ENCODE measurements around the gene DMRTA1. TPM values are rescaled to one million over a fixed set of nuclear protein-coding genes. Genes with fewer than 3 reads are reported as not detected.

Gene DMRTA1
- total and polyA plus RNA-seq, 3 experiments from 2014 or later, result not detected

GRCh38 chr9:22449719-22450118, 3.1 kb downstream of the DMRTA1 start:
- Mint-ChIP-seq H3K27me3 (peaks cover 16 to 54% of the 10 kb centered on the region in 2 donors), H3K36me3 (no peaks in the 10 kb centered on the region), H3K27ac (no peak overlapping the region), H3K9me3 (peaks cover 0 to 2% (median 2%) of the 10 kb centered on the region in 5 donors), H3K4me3 (no peak overlapping the region), H3K4me1 (peaks cover 3 to 14% (median 4%) of the 10 kb centered on the region in 3 donors)
- no peak for DNase-seq
- POLR2A ChIA-PET, result no interaction called here
- Histone ChIP-seq H3K4me1 (ENCODE audit: insufficient read depth, low read length) (no peaks in the 10 kb centered on the region), H3K4me3 (ENCODE audit: low read length) (no peak overlapping the region), H3K9me3 (ENCODE audit: low read length) (no peaks in the 10 kb centered on the region), H3K27me3 (ENCODE audit: insufficient read depth, low read length, poor library complexity, severe bottlenecking) (peaks cover 6% of the 10 kb centered on the region), H3K36me3 (ENCODE audit: insufficient read depth, low read length) (no peaks in the 10 kb centered on the region), H3K27ac (ENCODE audit: low read depth, low read length) (no peak overlapping the region)
- CTCF ChIA-PET, result interaction anchor here (1.7 kb wide), 1 partner anchor 636 kb away, joined by 8 read pairs; no protein-coding TSS in a partner anchor

- Histone ChIP-seq H3K4me1 (ENCODE audit: insufficient read depth, low read length) (no peaks in the 10 kb centered on the region), H3K9me3 (ENCODE audit: low read length) (no peaks in the 10 kb centered on the region), H3K27ac (ENCODE audit: low read depth, low read length) (no peak overlapping the region), H3K36me3 (ENCODE audit: insufficient read depth, low read length) (no peaks in the 10 kb centered on the region), H3K4me3 (ENCODE audit: low read length) (no peak overlapping the region), H3K27me3 (ENCODE audit: insufficient read depth, low read length, poor library complexity, severe bottlenecking) (peaks cover 6% of the 10 kb centered on the region)
- Mint-ChIP-seq H3K27ac (no peak overlapping the region), H3K4me1 (peaks cover 0 to 6% (median 0%) of the 10 kb centered on the region in 3 donors), H3K9me3 (peaks cover 0 to 2% (median 0%) of the 10 kb centered on the region in 5 donors), H3K4me3 (no peak overlapping the region), H3K27me3 (peaks cover 15 to 44% of the 10 kb centered on the region in 2 donors), H3K36me3 (no peaks in the 10 kb centered on the region)
- CTCF ChIA-PET, result interaction anchor here (1.1 to 2.3 kb wide), 4 partner anchors 10 to 640 kb away, joined by 3 to 14 read pairs (median 4); no protein-coding TSS in a partner anchor
- DNase-seq, result peak; percentile 6 to 57 (median 12)
- POLR2A ChIA-PET, result no interaction called here
Measured at GRCh38 chr9:22452415-22453010, 5.9 kb downstream of the DMRTA1 start.

GRCh38 chr9:22454016-22454415, 7.4 kb downstream of the DMRTA1 start:
- no peak overlapping the region for H3K4me3 ChIP-seq (ENCODE audit: low read length)
- Mint-ChIP-seq H3K9me3 (no peaks in the 10 kb centered on the region), H3K36me3 (no peaks in the 10 kb centered on the region), H3K4me3 (no peak overlapping the region), H3K27ac (no peak overlapping the region), H3K27me3 (peaks cover 12 to 35% of the 10 kb centered on the region in 2 donors), H3K4me1 (no peaks in the 10 kb centered on the region)
- POLR2A ChIA-PET, result no interaction called here
- CTCF ChIA-PET, result no interaction called here
- H3K36me3 ChIP-seq (ENCODE audit: insufficient read depth, low read length), result no peaks in the 10 kb centered on the region
- H3K4me1 ChIP-seq (ENCODE audit: insufficient read depth, low read length), result no peaks in the 10 kb centered on the region
- no peak overlapping the region for H3K27ac ChIP-seq (ENCODE audit: low read depth, low read length)
- H3K9me3 ChIP-seq (ENCODE audit: low read length), result no peaks in the 10 kb centered on the region
- H3K27me3 ChIP-seq (ENCODE audit: insufficient read depth, low read length, poor library complexity, severe bottlenecking), result no peaks in the 10 kb centered on the region
- no peak for DNase-seq

- Mint-ChIP-seq H3K27me3 (peaks cover 12 to 34% of the 10 kb centered on the region in 2 donors), H3K4me3 (no peak overlapping the region), H3K36me3 (no peaks in the 10 kb centered on the region), H3K4me1 (no peaks in the 10 kb centered on the region), H3K27ac (no peak overlapping the region), H3K9me3 (no peaks in the 10 kb centered on the region)
- Histone ChIP-seq H3K4me3 (ENCODE audit: low read length) (no peak overlapping the region), H3K4me1 (ENCODE audit: insufficient read depth, low read length) (no peaks in the 10 kb centered on the region), H3K27me3 (ENCODE audit: insufficient read depth, low read length, poor library complexity, severe bottlenecking) (no peaks in the 10 kb centered on the region), H3K9me3 (ENCODE audit: low read length) (no peaks in the 10 kb centered on the region), H3K36me3 (ENCODE audit: insufficient read depth, low read length) (no peaks in the 10 kb centered on the region), H3K27ac (ENCODE audit: low read depth, low read length) (no peak overlapping the region)
- POLR2A ChIA-PET, result no interaction called here
- no peak for DNase-seq
- CTCF ChIA-PET, result interaction anchor here (0.6 to 1.6 kb wide), 2 partner anchors 642 kb away, joined by 4 to 5 read pairs; no protein-coding TSS in a partner anchor
Measured at GRCh38 chr9:22455181-22455580, 8.6 kb downstream of the DMRTA1 start.

DNA sequence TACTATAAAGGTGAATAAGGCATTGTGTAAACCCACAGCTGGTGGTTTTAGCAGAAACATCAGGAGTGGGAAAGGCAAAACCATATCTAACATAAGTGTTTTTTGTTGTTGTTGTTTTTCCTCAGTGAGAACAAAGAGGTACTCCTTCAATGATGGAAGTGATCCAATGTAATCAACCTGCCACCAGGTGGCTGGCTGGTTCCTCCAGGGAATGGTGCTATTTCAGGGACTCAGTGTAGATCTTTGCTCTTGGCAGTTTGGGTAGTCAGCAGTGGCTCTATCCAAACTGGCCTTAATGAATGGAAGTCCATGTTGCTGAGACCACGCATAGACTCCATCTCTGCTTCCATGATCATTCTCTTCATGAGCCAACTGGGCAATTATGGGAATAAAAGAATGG, 10.8 kb downstream of the DMRTA1 start:
- no peak overlapping the region for H3K4me3 Mint-ChIP-seq
- H3K27me3 ChIP-seq (ENCODE audit: insufficient read depth, low read length, poor library complexity, severe bottlenecking), result no peaks in the 10 kb centered on the region
- no peak overlapping the region for H3K27ac Mint-ChIP-seq
- no peaks in the 10 kb centered on the region for H3K36me3 Mint-ChIP-seq
- no peaks in the 10 kb centered on the region for H3K9me3 Mint-ChIP-seq
- no peaks in the 10 kb centered on the region for H3K36me3 ChIP-seq (ENCODE audit: insufficient read depth, low read length)
- H3K4me3 ChIP-seq (ENCODE audit: low read length), result no peak overlapping the region
- no peaks in the 10 kb centered on the region for H3K9me3 ChIP-seq (ENCODE audit: low read length)
- H3K27ac ChIP-seq (ENCODE audit: low read depth, low read length), result no peak overlapping the region
- ChIA-PET CTCF (no interaction called here), POLR2A (no interaction called here)
- peaks cover 11 to 28% of the 10 kb centered on the region in 2 donors for H3K27me3 Mint-ChIP-seq
- no peaks in the 10 kb centered on the region for H3K4me1 Mint-ChIP-seq
- H3K4me1 ChIP-seq (ENCODE audit: insufficient read depth, low read length), result no peaks in the 10 kb centered on the region
- DNase-seq, result no peak

GRCh38 chr9:22463205-22463604, 16.6 kb downstream of the DMRTA1 start:
- Mint-ChIP-seq H3K4me1 (no peaks in the 10 kb centered on the region), H3K36me3 (no peaks in the 10 kb centered on the region), H3K4me3 (no peak overlapping the region), H3K27me3 (peaks cover 0 to 15% of the 10 kb centered on the region in 2 donors), H3K9me3 (no peaks in the 10 kb centered on the region), H3K27ac (no peak overlapping the region)
- POLR2A ChIA-PET, result no interaction called here
- CTCF ChIA-PET, result interaction anchor here (0.9 kb wide), 1 partner anchor 11 kb away, joined by 3 read pairs; no protein-coding TSS in a partner anchor
- no peak for DNase-seq
- no peaks in the 10 kb centered on the region for H3K36me3 ChIP-seq (ENCODE audit: insufficient read depth, low read length)
- H3K4me3 ChIP-seq (ENCODE audit: low read length), result no peak overlapping the region
- no peaks in the 10 kb centered on the region for H3K9me3 ChIP-seq (ENCODE audit: low read length)
- no peak overlapping the region for H3K27ac ChIP-seq (ENCODE audit: low read depth, low read length)
- H3K4me1 ChIP-seq (ENCODE audit: insufficient read depth, low read length), result no peaks in the 10 kb centered on the region
- H3K27me3 ChIP-seq (ENCODE audit: insufficient read depth, low read length, poor library complexity, severe bottlenecking), result no peaks in the 10 kb centered on the region

DNA sequence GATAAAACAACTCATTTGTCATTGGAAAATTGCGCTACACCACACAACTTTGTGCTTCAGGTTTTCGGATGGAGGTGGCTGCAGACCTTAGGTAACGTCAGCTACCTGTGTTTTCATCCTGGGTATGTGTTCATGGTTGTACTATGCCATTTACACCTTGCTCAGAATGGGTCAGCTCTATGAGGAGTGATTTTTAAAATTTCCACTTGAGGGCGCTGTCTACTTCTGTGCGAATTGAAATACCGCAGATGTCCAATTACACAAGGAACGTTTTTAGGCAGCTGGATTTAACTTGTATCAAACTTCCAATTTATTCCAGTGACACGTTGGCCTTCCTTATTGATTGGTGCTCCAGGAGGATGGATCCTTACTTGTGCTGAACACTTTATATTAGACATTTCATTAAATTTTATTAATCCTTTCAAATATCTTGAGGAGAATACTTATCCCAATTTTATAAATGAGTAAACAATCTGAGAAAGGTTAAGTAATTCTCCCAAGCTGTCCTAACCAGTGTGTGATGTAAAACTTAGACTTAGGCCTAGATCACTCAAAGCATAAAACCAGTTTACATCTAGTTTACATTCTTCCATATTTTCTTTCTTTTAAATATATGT, 23.4 kb downstream of the DMRTA1 start:
- POLR2A ChIA-PET, result no interaction called here
- Histone ChIP-seq H3K27ac (ENCODE audit: low read depth, low read length) (no peak overlapping the region), H3K4me3 (ENCODE audit: low read length) (no peak overlapping the region), H3K36me3 (ENCODE audit: insufficient read depth, low read length) (no peaks in the 10 kb centered on the region), H3K9me3 (ENCODE audit: low read length) (no peaks in the 10 kb centered on the region), H3K27me3 (ENCODE audit: insufficient read depth, low read length, poor library complexity, severe bottlenecking) (no peaks in the 10 kb centered on the region), H3K4me1 (ENCODE audit: insufficient read depth, low read length) (no peaks in the 10 kb centered on the region)
- no peaks in the 10 kb centered on the region for H3K4me1 Mint-ChIP-seq
- DNase-seq, result no peak
- H3K27me3 Mint-ChIP-seq, result no peaks in the 10 kb centered on the region
- no peak overlapping the region for H3K27ac Mint-ChIP-seq
- CTCF ChIA-PET, result no interaction called here
- H3K4me3 Mint-ChIP-seq, result no peak overlapping the region
- no peaks in the 10 kb centered on the region for H3K9me3 Mint-ChIP-seq
- H3K36me3 Mint-ChIP-seq, result no peaks in the 10 kb centered on the region

- DNase-seq, result no peak
- H3K27ac Mint-ChIP-seq, result no peak overlapping the region
- peaks cover 5 to 15% (median 10%) of the 10 kb centered on the region in 5 donors for H3K9me3 Mint-ChIP-seq
- Histone ChIP-seq H3K27ac (ENCODE audit: low read depth, low read length) (no peak overlapping the region), H3K27me3 (ENCODE audit: insufficient read depth, low read length, poor library complexity, severe bottlenecking) (no peaks in the 10 kb centered on the region), H3K36me3 (ENCODE audit: insufficient read depth, low read length) (no peaks in the 10 kb centered on the region), H3K9me3 (ENCODE audit: low read length) (no peaks in the 10 kb centered on the region), H3K4me1 (ENCODE audit: insufficient read depth, low read length) (no peaks in the 10 kb centered on the region), H3K4me3 (ENCODE audit: low read length) (no peak overlapping the region)
- no peaks in the 10 kb centered on the region for H3K36me3 Mint-ChIP-seq
- no peak overlapping the region for H3K4me3 Mint-ChIP-seq
- H3K4me1 Mint-ChIP-seq, result no peaks in the 10 kb centered on the region
- ChIA-PET POLR2A (no interaction called here), CTCF (interaction anchor here (1.0 kb wide), 1 partner anchor 29 kb away, joined by 3 read pairs; no protein-coding TSS in a partner anchor)
- H3K27me3 Mint-ChIP-seq, result no peaks in the 10 kb centered on the region
Measured at GRCh38 chr9:22481566-22481965, 34.9 kb downstream of the DMRTA1 start.
